ENCODE data around the gene GTF2A1.
"Not testable (repeated sequence)": the region's sequence is repeated elsewhere in the genome, so short reads cannot be mapped to it uniquely, and the experiment has no call there.

DNA sequence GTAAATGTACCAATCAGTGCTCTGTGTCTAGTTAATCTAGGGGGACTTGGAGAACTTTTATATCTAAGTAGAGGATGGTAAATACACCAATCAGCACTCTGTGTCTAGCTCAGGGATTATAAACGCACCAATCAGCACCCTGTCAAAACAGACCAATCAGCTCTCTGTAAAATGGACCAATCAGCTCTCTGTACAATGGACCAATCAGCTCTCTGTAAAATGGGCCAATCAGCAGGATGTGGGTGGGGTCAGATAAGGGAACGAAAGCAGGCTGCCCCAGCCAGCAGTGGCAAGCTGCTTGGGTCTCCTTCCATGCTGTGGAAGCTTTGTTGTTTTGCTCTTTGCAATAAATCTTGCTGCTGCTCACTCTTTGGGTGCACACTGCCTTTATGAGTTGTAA, 16.1 kb upstream of the GTF2A1 start:
- TF ChIP-seq EZH2phosphoT487 (IDR thresholded peaks at IDR 0.05; ENCODE audit: insufficient read depth, low read depth); EZH2 (IDR thresholded peaks at IDR 0.05; ENCODE audit: insufficient read depth, poor library complexity, severe bottlenecking): not testable (repeated sequence)
